Occipital lobe (tissue), 2 donors: ENCODE results near the gene PRELID2. TPM values are rescaled to one million over a fixed set of nuclear protein-coding genes. Genes with fewer than 3 reads are reported as not detected.
A peak's percentile ranks its signal among the peaks of the same experiment; 100 is the strongest.
"Not testable (repeated sequence)": the region's sequence is repeated elsewhere in the genome, so short reads cannot be mapped to it uniquely, and the experiment has no call there.

Experiments used
- DNase-seq: peaks from one replicate; lab custom pipeline; 2025; lab: John Stamatoyannopoulos, UW
- total RNA-seq: library from RNA; depleted of rRNA; stranded (reverse); fragments of >200 nt; gene quantifications from one replicate; pipeline ENCODE4 v1.2.3, GENCODE V29; 2014

Gene PRELID2
- 13.3 TPM for total RNA-seq

- DNase-seq, result peak; percentile 65
Observed at GRCh38 chr5:145834917-145835847, at the start of gene PRELID2. Gene PRELID2, minus strand, starts transcription at chr5:145835342. Its CDS starts 91 bp downstream, at chr5:145835251.

GRCh38 chr5:145874765-145875164 is 39.6 kb upstream of the PRELID2 start:
- no peak for DNase-seq

GRCh38 chr5:145872914-145873313 is 37.8 kb upstream of the PRELID2 start, which contains the start of gene GRXCR2:
Gene GRXCR2, minus strand, starts transcription at chr5:145873014. Its CDS starts 46 bp downstream, at chr5:145872968.
- DNase-seq, result no peak

GRCh38 chr5:145872486-145872885 is 37.3 kb upstream of the PRELID2 start:
- no peak for DNase-seq

- no peak for DNase-seq
Observed at GRCh38 chr5:145869753-145870152, 34.6 kb upstream of the PRELID2 start.

GRCh38 chr5:145867806-145868205 is 32.7 kb upstream of the PRELID2 start:
- no peak for DNase-seq

GRCh38 chr5:145864432-145864831 is 29.3 kb upstream of the PRELID2 start:
- DNase-seq, result not testable (repeated sequence)

- DNase-seq, result no peak
Observed at GRCh38 chr5:145863003-145863402, 27.9 kb upstream of the PRELID2 start.

GRCh38 chr5:145859897-145860296 is 24.8 kb upstream of the PRELID2 start:
- no peak for DNase-seq

- DNase-seq, result no peak
Observed at GRCh38 chr5:145859453-145859852, 24.3 kb upstream of the PRELID2 start.

- DNase-seq, result no peak
Observed at GRCh38 chr5:145858959-145859358, 23.8 kb upstream of the PRELID2 start.

- DNase-seq, result peak; percentile 6
Observed at GRCh38 chr5:145856285-145856818, 21.2 kb upstream of the PRELID2 start.

GRCh38 chr5:145855763-145856267 is 20.7 kb upstream of the PRELID2 start:
- DNase-seq, result no peak

- DNase-seq, result no peak
Observed at GRCh38 chr5:145854651-145855258, 19.6 kb upstream of the PRELID2 start.

- DNase-seq, result no peak
Observed at GRCh38 chr5:145853781-145854376, 18.7 kb upstream of the PRELID2 start.

- no peak for DNase-seq
Observed at GRCh38 chr5:145852990-145853389, 17.8 kb upstream of the PRELID2 start.

GRCh38 chr5:145848854-145849253 is 13.7 kb upstream of the PRELID2 start:
- DNase-seq, result no peak

- no peak for DNase-seq
Observed at GRCh38 chr5:145847499-145848497, 12.7 kb upstream of the PRELID2 start.

- DNase-seq, result no peak
Observed at GRCh38 chr5:145846081-145846480, 10.9 kb upstream of the PRELID2 start.

GRCh38 chr5:145841299-145841698 is 6.2 kb upstream of the PRELID2 start:
- DNase-seq, result no peak
